RKO (cell line): Measurements from ENCODE around the gene DAND5.
"Not testable (repeated sequence)": the region's sequence is repeated elsewhere in the genome, so short reads cannot be mapped to it uniquely, and the experiment has no call there.

Experiments used
- DNase-seq: peaks from one replicate; pipeline ENCODE4 v3.0.0-alpha.2; 2016; ENCODE audit warnings: low spot score

Gene DAND5

GRCh38 chr19:12967907-12968306 is 1.5 kb upstream of the DAND5 start:
- peak; percentile 62 for DNase-seq

- no peak for DNase-seq
Measured at GRCh38 chr19:12970070-12970820, 869 bp downstream of the DAND5 start.

- no peak for DNase-seq
Measured at GRCh38 chr19:12973236-12973635, 3.9 kb downstream of the DAND5 start.

DNA sequence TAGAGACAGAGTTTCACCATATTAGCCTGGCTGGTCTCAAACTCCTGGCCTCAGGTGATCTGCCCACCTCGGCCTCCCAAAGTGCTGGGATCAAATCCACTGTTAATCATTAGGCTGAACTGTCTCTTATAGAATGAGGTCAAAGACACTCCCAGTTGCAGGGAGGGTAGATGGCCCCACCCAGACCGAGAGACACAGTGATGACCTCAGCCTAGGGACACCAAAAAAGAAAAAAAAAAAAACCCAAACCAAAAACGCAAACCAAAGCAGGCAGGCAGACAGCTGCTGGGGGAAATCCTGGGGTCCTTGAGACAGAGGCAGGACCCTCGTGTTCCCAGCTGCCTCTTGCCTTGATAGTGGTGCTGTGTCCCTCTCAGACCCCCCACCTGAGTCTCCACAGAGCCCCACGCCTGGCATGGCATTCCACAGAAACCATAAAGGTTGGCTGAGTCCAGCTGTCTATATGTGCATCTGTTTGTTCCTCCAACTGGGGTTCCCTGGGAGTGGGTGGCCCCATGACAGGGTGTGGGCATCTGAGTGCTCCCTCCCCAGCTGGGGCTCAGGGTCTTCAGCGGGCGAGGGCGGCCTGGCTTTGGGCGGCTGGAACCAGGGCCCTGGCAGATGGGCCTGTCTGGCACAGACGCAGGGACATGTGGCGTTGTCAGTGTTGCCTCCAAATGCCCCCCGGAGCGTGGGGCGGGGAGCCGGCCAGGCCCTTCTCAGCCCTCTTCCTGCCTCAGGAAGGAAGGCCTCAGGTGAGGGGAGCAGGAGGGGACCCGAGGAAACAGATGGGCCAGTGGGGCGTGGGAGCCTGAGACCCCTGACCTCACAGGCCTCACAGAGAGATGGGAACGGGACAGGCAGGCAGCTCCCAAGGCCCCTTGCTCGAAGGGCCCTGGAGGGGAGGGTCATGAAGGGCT is 5.2 kb downstream of the DAND5 start:
- DNase-seq, result no peak

DNA sequence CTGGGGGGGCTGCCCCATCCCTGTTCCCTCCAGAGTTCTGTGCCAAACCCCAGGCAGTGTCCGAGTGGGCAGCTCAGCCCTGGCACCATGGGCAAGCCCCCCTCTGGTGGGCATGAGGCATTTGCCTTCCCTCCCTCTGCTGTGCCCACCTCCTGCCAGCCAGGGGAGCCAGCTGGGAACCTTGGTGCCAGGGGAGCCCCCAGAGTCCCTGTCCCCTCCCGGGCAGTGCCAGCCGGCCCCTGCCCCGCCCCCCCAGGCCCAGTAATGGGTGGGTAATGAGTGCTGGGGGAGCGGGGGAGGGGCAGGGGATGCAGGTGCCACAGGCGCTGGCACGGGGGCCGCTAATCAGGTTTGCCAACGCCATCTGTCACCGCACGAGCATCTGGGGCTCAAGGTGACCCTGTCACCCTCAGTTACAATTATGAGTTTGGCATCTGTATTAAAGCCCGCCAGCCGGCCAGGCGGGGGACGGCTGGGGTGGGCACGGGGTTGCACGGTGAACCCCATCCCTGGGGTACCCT is 5.9 kb downstream of the DAND5 start:
- DNase-seq, result no peak

- not testable (repeated sequence) for DNase-seq
Measured at GRCh38 chr19:12976109-12976508, 6.7 kb downstream of the DAND5 start.

DNA sequence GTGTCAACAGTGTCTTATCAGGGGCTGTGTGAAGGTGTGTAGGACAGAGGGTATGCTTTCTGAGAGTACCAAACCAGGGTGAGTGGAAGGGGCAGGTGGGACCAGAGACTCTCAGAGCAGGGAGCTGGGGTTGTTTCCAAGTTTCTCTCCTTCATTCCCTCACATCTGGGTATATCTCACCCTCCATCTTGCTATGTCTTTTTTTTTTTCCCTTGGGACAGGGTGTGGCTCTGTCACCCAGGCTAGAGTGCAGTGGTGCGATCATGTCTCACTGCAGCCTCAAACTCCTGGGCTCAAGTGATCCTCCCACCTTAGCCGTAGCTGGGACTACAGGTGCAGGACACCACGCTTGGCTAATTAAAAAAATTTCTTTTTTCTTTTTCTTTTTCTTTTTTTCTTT is 10.6 kb downstream of the DAND5 start:
- DNase-seq, result no peak

DNA sequence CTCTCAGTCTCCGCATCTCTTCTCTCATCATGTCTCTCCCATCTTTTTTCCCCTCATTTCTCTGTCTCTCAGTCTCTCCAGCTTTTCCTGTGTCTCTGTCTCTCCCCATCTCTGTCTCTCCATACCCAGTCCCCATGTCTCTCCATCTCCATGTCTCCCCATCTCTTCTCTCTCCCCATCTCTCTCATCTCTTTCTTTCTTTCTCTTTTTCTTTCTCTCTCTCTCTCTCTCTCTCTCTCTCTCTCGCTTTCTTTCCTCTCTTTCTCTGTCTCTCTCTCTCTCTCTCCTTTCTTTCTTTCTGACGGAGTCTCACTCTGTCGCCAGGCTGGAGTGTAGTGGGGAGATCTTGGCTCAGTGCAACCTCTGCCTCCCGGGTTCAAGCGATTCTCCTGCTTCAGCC is 13.3 kb downstream of the DAND5 start:
- DNase-seq, result no peak

- DNase-seq, result no peak
Measured at GRCh38 chr19:12983091-12983490, 13.7 kb downstream of the DAND5 start.

- peak; percentile 81 for DNase-seq
Measured at GRCh38 chr19:12983542-12984142, 14.3 kb downstream of the DAND5 start.

- no peak for DNase-seq
Measured at GRCh38 chr19:12984143-12984627, 14.8 kb downstream of the DAND5 start.

GRCh38 chr19:12984683-12985048 is 15.3 kb downstream of the DAND5 start:
- DNase-seq, result no peak

GRCh38 chr19:12985049-12985776 is 15.8 kb downstream of the DAND5 start:
- DNase-seq, result peak; percentile 70

DNA sequence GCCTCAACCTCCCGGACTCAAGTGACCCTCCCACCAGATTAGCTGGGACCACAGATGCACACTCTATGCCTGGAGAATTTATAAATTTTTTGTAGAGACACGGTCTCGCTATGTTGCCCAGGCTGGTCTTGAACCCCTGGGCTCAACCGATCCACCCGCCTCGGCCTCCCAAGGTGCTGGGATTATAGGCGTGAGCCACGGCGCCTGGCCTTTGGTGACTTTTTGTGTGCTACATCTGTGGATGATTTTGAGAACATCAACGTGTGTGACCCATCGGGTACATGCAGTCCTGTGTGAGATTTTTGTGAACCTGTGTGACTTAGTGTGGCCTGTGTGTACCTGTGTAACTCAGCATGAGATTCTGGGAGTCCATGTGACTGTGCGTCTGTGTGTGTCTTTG is 17.4 kb downstream of the DAND5 start:
- DNase-seq, result no peak

DNA sequence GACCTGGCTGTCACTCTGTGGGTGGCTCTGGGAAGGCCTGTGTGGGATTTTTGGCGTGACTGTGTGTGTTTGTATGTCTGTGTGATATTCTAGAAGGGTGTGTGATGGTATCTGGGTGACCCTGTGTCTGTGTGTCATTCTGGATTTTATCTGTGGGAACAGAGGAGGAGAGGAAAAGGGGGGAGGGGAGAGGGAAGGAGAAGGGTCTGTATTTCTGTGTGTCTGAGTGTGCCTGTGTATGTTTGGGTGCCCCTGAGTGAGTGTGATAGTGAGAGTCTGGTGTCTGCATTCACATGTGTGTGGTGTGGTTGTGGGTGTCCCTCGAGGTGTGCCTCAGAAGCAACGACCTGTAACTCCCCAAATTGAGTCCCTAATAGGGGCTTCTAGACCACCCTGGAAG is 17.8 kb downstream of the DAND5 start:
- DNase-seq, result no peak

GRCh38 chr19:12987781-12988180 is 18.4 kb downstream of the DAND5 start:
- no peak for DNase-seq

- DNase-seq, result no peak
Measured at GRCh38 chr19:12990431-12990830, 21.1 kb downstream of the DAND5 start.

DNA sequence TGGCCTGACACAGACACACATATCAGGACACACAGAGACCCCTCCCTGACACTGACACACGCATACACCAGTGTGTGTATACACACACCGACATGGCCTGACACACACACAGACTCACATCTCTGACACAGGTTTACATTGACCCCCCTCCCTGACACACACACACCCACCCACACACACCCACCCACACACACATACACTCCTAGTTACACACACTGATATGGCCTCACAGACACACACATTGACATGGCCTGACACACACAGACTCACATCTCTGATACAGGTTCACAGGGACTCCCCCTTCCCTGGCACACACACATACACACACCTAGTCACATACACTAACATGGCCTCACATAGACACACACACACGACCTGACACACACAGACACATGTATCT is 21.5 kb downstream of the DAND5 start:
- no peak for DNase-seq

- DNase-seq, result no peak
Measured at GRCh38 chr19:12991296-12991695, 21.9 kb downstream of the DAND5 start.

DNA sequence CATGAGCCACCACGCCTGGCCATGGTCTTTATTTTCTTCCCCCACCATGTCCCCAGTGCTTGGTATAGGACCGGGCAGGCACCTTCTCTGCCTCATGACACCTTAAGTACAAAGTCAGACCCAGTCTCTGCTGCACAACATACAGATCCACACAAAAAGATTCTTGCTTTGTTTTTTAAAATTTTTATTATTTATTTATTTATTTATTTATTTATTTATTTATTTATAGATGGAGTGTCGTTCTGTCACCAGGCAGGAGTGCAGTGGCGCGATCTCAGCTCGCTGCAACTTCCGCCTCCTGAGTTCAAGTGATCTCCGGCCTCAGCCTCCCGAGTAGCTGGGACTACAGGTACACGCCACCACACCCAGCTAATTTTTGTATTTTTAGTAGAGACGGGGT is 23.4 kb downstream of the DAND5 start:
- DNase-seq, result no peak

- no peak for DNase-seq
Measured at GRCh38 chr19:12993562-12993961, 24.2 kb downstream of the DAND5 start.
